NCI-H748 (cell line): ENCODE data around the gene COPS6.

Source experiments
- DNase-seq: peaks from one replicate; lab custom pipeline; 2025; ENCODE audit not compliant: unreplicated experiment; lab: John Stamatoyannopoulos, UW

Gene COPS6

DNA sequence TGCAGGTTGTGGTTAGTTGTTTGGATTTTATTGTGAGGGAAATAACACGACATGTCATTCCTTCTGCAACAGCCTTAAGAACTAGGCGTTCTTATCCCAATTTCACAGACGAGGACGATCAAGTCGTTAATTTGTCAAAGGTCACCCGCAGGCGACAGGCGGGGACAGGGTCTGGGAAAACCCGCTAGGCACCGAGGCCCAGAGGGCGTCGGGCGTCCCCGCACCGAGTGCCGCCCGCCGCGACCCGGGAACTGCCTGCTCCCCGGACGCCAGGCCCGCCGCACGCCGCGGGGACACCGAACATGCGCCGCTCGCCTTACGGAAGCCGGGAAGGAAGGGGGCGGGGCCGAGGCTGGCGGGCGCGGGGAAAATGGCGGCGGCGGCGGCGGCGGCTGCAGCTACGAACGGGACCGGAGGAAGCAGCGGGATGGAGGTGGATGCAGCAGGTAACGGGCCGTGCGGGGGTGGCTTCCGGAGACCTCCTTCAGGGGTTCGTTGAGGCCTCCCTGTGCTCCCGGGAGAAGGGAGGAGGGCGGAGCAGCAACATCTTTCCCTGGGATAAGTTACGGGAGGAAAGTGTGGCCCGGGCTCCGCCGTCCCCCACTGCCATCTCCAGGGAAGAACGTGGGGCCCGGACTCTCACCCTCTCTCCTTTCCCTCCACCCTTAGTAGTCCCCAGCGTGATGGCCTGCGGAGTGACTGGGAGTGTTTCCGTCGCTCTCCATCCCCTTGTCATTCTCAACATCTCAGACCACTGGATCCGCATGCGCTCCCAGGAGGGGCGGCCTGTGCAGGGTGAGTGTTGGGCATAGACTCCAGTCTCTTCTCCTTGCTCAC lies at the start of gene COPS6:
TSS of gene COPS6 (plus strand) at position 349 of the 837 bp plus-strand sequence. CDS start at position 371, 22 bp downstream.
- DNase-seq: peak; percentile 82

DNA sequence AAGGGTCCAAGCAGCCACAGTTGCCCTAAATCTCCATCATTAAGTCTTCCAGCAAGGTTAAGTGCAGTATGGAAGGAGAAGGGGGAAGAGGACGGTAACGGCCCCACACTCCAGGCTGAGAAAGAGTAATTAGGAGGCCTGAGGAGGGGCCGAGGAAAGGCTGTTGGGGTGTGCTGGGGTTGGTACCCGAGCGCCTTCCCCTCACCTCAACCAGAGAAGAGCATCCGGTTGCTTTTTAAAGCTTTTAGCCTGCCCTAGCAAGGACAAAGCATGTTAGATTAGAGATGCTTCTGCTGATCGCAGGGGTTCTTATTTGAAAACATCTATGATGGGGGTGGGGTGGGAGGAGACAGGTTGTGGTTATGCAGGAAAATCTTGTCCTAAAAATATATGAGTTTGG lies 48.2 kb upstream of the COPS6 start:
- no peak for DNase-seq

DNA sequence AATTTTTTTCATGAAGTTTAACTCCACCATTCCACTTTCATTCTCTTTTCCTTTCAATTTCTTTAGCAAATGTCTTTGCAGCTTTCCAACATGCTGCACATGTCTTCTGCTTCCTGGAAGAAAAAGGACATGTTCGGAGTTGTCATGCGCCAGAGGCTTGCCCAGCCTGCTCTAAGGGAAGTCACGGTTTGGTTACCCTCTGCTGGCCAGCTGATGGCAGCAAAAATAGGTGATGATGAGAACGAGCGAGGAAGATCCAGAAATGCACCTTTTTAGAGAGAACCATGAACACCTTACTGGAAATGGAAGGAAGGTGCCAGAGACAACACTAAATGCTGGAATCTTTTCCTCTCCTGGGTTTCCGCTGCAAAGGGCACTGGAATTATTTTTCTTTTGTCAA lies 44.1 kb upstream of the COPS6 start:
- DNase-seq: no peak

DNA sequence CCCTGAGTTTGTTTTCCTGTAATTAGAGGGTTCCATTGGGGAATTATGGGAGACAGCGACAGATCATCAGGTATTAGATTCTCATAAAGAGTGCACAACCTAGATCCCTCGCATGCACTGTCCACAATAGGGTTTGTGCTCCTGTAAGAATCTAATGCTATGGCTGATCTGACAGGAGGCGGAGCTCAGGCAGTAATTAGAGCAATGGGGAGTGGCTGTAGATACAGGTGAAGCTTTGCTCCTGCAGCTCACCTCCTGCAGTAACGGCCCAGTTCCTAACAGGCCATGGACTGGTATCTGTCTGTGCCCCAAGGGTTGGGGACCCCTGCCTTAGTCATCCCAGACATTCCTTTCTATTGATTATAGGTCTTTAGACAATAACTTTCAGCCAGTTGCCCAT lies 40.1 kb upstream of the COPS6 start:
- DNase-seq: no peak

DNA sequence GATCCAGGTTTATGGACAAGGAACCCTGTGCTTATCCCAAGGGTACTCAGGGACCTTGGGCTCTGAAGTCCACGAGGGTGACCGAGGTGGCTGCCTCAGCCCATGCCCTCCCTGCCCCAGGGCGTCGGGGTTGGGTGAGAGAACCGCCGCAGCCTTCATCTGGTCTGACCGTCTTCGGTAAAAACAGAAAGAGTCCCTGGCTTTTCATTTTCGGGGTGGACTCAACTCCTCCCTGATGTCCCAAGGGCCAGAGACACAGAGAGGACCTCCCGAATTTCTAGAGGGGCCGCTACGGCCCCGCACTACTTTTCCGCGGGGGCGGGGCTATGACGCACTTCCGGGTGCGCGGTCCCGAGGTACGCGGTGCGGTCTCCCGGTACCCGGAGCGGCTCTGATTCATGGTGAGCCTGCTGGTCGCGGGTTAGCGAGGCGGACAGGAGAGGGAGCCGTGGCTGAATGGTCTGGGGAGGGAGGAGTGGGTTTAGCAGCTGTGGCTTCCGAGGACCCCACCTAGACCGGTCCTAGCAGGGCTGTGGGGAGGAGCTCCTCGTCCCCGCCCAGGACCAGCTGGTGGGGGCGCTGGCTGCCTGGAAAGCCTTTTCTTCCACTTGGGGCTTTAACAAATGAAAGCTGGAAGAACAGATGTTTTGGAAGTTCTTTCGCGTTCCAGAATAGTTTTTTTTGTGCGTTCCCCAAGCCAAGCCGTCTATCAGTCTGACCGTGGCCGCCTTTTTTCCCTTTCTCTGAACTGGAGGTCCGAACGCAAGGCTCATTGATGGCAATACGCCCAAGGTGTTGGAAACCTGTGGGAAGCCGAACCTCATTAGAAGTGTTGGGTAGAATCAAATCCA lies 39.1 kb upstream of the COPS6 start, which contains the start of gene ZSCAN21:
TSS of gene ZSCAN21 (plus strand) at position 334 of the 851 bp plus-strand sequence. CDS start 7,233 bp downstream, outside the sequence.
- DNase-seq: peak; percentile 86

DNA sequence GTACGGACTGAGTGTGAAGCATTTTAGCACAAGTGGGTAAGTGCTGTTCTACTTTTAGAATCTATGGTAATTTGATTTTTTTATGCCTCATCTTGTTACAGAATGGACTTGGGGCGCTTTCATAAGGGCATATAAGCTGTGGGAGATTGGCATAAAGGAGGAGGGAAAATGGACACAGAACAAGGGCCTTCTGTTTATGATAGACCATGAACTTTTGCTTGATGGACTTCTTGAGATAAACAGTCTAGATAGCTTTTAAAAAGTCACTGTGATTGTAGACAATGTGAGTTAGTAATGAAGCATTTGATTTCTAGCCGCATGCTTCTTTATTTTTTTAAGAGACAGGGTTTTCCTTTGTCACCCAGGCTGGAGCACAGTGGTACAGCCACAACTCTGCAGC lies 37.2 kb upstream of the COPS6 start:
- DNase-seq: no peak

DNA sequence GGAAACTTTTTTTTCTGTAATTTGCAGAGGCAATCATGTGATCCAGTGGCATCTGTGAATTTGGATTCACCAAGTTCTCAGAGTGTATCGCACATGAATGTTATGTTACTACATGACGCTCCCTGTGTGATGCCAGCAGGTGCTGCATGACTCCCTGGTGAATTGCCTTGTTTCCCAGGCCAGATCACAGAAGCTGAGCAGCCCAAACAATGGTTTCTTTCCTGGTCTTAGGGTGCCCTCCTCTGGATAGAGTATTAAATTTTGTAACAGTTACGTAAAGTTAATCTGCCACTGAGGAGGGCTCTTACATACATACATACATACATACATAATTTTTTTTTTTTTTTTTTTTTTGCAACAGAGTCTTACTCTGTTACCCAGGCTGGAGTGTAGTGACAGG lies 35.6 kb upstream of the COPS6 start:
- DNase-seq: peak; percentile 54

DNA sequence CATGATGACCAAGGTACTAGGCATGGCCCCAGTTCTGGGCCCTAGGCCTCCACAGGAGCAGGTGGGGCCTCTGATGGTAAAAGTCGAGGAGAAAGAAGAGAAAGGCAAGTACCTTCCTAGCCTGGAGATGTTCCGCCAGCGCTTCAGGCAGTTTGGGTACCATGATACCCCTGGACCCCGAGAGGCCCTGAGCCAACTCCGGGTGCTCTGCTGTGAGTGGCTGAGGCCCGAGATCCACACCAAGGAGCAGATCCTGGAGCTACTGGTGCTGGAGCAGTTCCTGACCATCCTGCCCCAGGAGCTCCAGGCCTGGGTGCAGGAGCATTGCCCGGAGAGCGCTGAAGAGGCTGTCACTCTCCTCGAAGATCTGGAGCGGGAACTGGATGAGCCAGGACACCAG lies 31.8 kb upstream of the COPS6 start:
- no peak for DNase-seq

DNA sequence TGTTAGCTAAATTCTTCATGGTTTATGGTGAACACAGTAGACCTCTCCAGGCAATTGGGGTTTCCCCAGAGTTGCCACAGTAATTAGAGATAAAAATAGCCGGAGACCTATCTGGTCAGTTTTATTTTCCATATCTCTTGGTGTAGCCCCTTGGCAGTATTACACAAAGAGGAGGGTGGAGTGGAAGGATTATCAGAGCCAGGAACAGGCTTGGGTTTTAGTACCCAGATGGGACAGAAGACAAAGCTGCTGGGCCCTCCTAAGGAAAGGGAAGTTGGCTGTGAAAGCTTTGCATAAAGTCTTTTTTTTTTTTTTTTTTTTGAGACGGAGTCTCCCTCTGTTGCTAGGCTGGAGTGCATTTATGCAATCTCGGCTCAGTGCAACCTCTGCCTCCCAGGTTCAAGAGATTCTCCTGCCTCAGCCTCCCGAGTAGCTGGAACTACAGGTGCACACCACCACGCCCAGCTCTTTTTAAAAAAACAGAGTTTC lies 29.5 kb upstream of the COPS6 start:
- DNase-seq: no peak

DNA sequence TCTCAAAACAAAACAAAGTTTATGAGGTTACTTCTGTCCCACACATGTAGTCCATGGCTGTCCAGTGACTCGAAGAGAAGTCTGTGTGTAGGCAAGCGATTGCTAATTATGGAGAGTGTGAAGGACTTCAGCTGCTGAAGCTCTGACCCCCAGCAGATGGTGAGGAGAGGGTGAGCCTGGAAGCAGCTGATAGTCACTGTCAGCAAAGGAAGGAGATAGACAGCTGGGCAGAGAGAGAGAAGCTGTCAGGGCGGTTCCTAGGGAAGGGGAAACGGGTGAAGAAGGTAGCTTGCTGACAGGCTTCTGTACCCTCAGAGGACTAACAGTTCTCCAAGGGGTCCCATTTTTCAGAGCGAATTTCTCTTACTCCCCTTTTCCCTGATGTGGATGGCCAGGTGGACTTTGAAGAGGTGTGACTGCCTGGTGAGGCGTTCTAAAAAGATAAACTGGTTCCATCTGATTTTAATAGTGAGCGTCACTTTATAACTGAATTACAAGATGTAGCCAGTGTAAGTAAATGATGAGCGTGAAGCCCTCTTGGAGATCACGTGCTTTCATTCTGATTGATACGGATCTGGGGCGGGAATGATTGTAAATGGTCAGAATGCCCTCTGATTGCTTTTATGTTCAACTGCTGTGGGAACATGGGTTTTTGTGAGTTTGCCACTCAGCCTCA lies 27.1 kb upstream of the COPS6 start:
- no peak for DNase-seq

DNA sequence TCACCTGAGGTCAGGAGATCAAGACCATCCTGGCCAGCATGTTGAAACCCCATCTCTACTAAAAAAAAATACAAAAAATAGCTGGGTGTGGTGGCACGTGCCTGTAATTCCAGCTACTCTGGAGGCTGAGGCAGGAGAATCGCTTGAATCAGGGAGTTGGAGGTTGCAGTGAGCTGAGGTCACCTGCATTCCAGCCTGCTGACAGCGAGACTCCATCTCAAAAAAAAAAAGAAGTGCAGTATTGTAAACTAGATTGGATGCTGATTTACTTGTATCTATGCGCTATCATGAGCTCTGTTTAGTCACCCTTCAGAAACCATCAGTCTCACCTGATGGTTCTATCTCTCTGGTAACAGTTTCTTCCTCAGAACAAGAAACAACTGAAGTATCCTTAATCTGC lies 25.4 kb upstream of the COPS6 start:
- no peak for DNase-seq

DNA sequence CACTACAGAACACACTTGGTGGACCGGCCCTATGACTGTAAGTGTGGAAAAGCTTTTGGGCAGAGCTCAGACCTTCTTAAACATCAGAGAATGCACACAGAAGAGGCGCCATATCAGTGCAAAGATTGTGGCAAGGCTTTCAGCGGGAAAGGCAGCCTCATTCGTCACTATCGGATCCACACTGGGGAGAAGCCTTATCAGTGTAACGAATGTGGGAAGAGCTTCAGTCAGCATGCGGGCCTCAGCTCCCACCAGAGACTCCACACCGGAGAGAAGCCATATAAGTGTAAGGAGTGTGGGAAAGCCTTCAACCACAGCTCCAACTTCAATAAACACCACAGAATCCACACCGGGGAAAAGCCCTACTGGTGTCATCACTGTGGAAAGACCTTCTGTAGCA lies 24.6 kb upstream of the COPS6 start:
- DNase-seq: no peak

DNA sequence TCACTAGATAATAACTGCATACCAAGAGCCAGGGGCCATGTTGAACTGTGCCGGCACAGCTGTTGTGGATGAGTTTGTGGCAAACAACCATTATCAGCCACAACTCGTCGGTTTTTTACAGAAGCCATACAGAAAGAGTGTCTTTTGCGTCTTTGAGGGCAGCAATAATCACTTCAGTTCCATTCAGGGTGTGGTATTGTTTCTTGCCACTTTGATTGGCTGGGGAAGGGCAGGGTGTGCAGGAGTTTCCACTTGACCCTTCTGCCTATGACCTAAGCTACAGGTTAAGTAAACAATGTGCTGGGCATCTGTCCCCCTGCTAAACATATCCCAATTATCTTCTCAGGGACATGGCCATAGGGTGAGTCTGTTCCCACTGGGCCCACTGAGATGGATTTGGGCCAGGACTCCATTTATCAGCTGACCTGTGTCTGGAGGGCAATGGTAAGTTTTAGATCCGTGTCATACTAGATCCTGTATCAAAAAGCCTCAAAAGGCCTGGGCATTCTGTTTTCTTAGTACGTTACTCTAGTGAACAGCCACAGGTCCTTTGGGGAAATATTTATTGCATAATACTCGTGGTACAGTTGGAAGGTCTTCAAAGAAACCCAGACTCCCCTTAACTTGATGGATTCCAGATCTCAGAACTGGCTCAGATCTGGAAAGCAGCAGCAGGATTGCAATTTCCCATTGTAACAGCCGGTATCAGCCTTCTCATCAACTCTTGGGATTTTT lies 23.1 kb upstream of the COPS6 start:
- DNase-seq: no peak

DNA sequence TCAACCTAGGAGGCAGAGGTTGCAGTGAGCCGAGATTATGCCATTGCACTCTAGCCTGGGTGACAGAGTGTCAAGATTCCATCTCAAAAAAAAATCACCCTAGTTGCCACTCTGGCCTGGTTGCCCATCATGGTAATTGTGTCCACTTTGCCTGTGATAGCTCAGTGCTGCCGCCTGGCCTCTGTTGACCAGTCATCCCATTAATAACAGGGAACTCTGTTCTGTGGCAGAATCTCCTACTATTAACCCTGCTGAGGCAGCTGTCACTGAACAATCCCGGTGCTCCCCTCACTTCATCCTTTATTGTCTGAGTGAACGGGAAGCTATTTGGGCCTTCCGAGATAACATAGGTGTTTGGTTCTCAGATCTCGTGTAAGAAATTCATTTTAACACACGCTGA lies 21.8 kb upstream of the COPS6 start:
- no peak for DNase-seq

DNA sequence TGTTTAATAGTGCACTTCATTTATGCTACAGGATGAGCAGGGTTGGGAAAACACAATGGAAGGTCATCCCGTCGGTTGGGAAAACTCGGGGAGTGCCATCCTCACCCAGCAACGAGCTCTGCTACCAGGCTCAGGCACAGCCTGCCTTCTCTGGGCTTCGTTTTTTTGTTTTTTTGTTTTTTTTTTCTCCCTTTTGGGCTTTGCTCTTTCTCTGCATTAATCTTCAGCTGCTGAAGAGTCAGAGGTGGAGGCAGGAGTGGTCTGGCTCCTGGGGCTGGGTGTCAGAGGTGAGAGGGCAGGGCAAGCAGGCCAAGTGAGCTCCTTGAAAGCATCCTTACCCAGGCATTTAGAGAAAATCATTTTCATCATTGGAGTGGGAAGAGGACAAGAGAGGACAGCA lies 18.8 kb upstream of the COPS6 start:
- DNase-seq: no peak

DNA sequence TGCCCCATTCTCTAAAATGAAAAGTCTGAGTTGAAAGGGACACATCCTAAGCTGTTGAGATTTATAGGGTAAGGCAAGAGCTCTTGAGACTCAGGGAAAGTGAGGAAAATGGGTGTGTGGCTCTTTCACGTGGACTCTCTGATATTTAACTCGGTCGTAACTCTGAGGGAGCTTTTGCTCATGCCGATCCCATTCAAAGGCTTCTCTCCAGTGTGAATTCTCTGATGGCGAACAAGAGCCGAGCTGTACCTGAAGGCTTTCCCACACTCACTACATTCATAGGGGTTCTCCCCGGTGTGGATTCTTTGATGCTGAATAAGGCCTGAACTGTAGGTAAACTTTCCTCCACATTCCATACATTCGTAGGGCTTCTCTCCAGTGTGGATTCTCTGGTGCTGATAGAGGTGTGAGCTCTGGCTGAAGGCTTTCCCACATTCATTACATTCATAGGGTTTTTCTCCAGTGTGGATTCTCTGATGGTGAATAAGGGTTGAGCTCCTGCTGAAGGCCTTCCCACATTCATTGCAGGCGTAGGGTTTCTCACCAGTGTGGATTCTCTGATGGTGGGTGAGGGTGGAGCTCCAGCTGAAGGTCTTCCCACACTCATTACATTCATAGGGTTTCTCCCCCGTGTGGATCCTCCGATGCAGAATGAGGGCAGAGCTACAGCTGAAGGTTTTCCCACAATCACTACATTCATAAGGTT lies 17.6 kb upstream of the COPS6 start:
- DNase-seq: no peak

DNA sequence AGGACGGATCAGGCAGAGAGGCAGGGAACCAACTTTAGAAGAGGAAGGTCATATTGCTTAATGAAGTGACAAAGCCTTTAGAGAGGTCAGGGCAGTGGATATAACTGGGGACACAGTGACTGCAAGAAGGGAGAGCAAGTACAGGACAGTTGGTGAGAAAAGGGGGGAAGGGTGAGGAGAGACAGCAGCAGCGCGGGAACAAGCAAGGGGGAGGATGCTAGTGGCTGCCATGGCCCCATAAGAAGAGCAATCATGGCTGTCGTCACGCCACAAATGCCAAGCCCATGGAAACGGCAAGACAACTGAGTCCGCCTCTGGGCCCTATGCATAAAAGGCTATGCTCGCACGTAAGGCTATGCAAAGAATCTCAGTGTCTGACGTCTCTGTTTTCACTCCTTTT lies 16.3 kb upstream of the COPS6 start:
- DNase-seq: no peak

DNA sequence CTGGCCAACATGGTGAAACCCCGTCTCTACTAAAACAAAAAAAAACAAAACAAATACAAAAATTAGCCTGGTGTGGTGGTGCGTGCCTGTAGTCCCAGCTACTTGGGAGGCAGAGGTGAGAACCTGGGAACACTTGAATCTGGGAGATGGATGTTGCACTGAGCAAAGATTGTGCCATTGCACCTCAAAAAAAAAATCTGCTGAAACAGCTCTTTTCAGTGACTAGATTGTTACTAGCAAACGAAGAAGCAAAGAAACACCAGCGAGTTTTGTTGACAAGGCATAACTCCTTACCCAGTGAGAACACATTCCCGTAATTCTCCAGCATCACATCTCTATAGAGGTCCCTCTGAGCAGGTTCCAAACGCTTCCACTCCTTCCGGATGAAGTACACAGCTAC lies 13.9 kb upstream of the COPS6 start:
- no peak for DNase-seq

DNA sequence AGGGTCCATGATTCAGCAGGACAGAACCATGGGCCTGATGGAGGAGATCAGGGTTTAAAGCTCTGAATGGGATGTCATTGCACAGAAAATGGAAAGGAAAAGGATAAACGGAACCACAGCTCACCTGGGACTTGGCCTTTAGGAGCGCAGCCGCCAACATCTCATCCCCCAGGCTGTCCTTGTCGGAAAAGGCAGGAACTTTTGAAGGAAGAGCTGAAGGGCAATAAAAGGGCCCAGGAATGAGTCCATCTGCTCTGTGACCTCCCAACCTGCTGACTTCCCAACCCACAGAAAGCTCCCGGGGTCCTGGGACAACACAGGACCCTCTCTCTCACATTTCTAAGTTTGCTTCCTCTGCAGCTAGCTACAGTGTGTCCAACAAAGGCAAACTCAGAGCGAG lies 13.4 kb upstream of the COPS6 start:
- no peak for DNase-seq

DNA sequence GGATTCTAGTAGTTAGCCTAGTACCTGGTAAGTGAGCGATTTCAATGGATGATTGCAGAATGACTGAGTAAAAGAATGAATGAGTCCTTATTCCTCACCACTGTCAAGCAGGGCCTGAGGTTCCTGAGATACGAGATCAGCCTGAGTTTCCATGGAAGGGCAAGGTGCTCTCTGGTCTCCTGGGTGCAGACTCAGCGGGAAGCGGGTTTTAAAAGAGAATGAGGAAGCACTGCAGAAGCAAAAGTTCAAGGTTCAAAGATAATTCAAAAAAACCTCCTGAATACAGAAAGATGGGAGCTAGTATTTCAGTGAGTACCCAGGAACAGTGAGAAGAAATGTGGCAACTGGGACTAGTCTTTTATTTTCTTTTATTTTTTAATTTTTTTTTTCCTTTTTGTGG lies 11.6 kb upstream of the COPS6 start:
- no peak for DNase-seq
